Karpas-422 (cell line): ENCODE measurements around the gene CACNA1I. TPM values are rescaled to one million over a fixed set of nuclear protein-coding genes. Genes with fewer than 3 reads are reported as not detected.

Experiments
- DNase-seq: peaks from one replicate; pipeline ENCODE4 v3.0.0-alpha.2; 2015
- H2AFZ ChIP-seq: fragments of 200-600 bp; sonication (generic); 2 replicates; pipeline ENCODE4 v1.6.1; 2014; ENCODE audit warnings: antibody characterized with exemption, low read length, mixed read lengths
- H3K27ac ChIP-seq: fragments of 200-600 bp; sonication (generic); 2 replicates; pipeline ENCODE4 v1.5.1; 2014; ENCODE audit warnings: mild to moderate bottlenecking, low read length, moderate library complexity
- H3K27me3 ChIP-seq: fragments of 200-600 bp; sonication (generic); 2 replicates; pipeline ENCODE4 v1.6.1; 2014; ENCODE audit warnings: low read length, mixed read lengths
- H3K36me3 ChIP-seq: fragments of 200-600 bp; sonication (generic); 2 replicates; pipeline ENCODE4 v1.6.1; 2014; ENCODE audit warnings: low read length, mixed read lengths; ENCODE audit not compliant: insufficient read depth
- H3K4me1 ChIP-seq: fragments of 200-600 bp; sonication (generic); 2 replicates; pipeline ENCODE4 v1.6.1; 2014; ENCODE audit warnings: mild to moderate bottlenecking, low read length, mixed read lengths
- H3K4me2 ChIP-seq: fragments of 200-600 bp; sonication (generic); 2 replicates; pipeline ENCODE4 v1.6.1; 2014; ENCODE audit warnings: low read length, low read depth, mild to moderate bottlenecking; ENCODE audit not compliant: poor library complexity, severe bottlenecking
- H3K4me3 ChIP-seq: fragments of 200-600 bp; sonication (generic); 2 replicates; pipeline ENCODE4 v1.5.1; 2014; ENCODE audit warnings: mild to moderate bottlenecking, antibody characterized with exemption, low read length, mixed read lengths
- H3K79me2 ChIP-seq: fragments of 200-600 bp; sonication (generic); 2 replicates; pipeline ENCODE4 v1.6.1; 2014; ENCODE audit warnings: mild to moderate bottlenecking, low read length, mixed read lengths
- H3K9ac ChIP-seq: fragments of 200-600 bp; sonication (generic); 2 replicates; pipeline ENCODE4 v1.6.0; 2014; ENCODE audit warnings: low read length
- H3K9me2 ChIP-seq: fragments of 200-600 bp; sonication (generic), shearing (Covaris generic); replicated peaks from 2 replicates; pipeline ENCODE4 v1.6.0; 2014; ENCODE audit warnings: mild to moderate bottlenecking, low read length, moderate library complexity; ENCODE audit not compliant: insufficient read depth
- H3K9me3 ChIP-seq: fragments of 300-700, 200-600 bp; sonication (generic); 2 replicates; pipeline ENCODE4 v1.6.1; 2014; ENCODE audit warnings: low read length, mixed read lengths
- H4K20me1 ChIP-seq: fragments of 200-600 bp; sonication (generic); 2 replicates; pipeline ENCODE4 v1.6.1; 2014; ENCODE audit warnings: mild to moderate bottlenecking, antibody characterized with exemption, low read length, low read depth; ENCODE audit not compliant: insufficient read depth
- total RNA-seq: library from RNA; depleted of rRNA; stranded (reverse); fragments of >200 nt; shearing (Covaris generic); gene quantifications from 2 replicates; pipeline ENCODE4 v1.2.3, GENCODE V29; 2014; ENCODE audit warnings: low replicate concordance

Gene CACNA1I
- total RNA-seq, 1 experiment from 2014 or later = not detected

DNA sequence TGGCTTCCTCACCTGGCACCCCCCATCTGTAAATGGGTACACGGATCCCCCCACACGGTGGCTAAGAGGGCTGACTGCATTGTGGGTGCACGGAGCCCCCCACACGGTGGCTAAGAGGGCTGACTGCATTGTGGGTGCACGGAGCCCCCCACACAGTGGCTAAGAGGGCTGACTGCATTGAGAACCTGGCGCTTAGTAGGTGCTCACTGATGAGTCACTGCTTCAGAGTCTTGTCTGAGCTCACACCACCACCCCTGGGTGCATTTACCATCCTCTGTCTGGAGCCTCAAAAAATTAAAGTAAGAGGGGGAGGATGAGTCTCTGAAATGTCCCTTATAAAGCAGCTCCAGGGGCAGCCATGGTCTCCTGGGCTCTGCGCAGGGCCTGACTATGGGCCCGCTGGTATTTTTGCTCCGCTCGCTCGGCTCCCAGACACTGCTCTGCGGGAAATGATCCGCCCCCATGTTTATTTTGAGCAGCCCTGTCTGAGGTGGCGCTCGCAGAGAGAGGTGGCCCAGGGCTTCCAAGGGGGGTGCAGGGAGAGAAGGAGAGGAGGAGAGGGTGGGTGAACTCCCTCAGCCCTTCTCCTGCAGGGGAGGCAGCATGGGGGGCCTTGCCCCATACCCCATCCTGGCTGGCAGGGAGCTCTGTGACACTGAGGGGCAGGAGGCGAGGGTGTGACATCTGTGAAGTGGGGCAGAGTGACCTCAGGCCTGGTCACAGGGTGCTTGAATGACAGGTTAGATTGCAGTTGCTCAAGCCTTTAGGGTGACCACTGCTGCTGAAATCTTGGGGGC, 82.6 kb downstream of the CACNA1I start:
- no peak overlapping the region for H2AFZ ChIP-seq
- H3K4me3 ChIP-seq = no peak overlapping the region
- H3K9me3 ChIP-seq = no peaks in the 10 kb centered on the region
- no peak overlapping the region for H3K4me2 ChIP-seq
- no peak overlapping the region for H3K9ac ChIP-seq
- no peaks in the 10 kb centered on the region for H3K4me1 ChIP-seq
- no peak for DNase-seq
- H3K9me2 ChIP-seq = no peaks in the 10 kb centered on the region
- no peaks in the 10 kb centered on the region for H3K36me3 ChIP-seq
- no peak overlapping the region for H3K27ac ChIP-seq
- H3K27me3 ChIP-seq = no peaks in the 10 kb centered on the region
- H3K79me2 ChIP-seq = no peaks in the 10 kb centered on the region
- no peaks in the 10 kb centered on the region for H4K20me1 ChIP-seq

DNA sequence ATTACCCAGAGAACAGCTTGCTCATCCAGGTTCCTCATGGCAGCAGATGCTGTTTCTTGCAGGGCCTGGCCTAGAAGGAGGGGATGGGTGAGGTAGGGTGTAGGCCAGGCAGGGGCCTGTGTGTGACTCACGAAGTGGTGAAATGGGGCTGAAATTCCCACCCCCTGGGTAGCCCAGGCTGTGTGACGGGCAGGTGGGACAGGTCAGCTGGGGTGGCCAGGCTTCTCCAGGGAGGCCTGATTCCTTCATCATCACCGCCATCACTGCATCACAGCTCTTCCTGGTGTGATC, 83.2 kb downstream of the CACNA1I start:
- Histone ChIP-seq H3K4me2 (no peak overlapping the region), H4K20me1 (no peaks in the 10 kb centered on the region), H3K9me2 (no peaks in the 10 kb centered on the region), H3K9me3 (no peaks in the 10 kb centered on the region), H3K27ac (no peak overlapping the region), H3K9ac (no peak overlapping the region), H3K36me3 (no peaks in the 10 kb centered on the region), H3K27me3 (no peaks in the 10 kb centered on the region), H3K79me2 (no peaks in the 10 kb centered on the region), H2AFZ (no peak overlapping the region), H3K4me1 (no peaks in the 10 kb centered on the region), H3K4me3 (no peak overlapping the region)
- DNase-seq = no peak

DNA sequence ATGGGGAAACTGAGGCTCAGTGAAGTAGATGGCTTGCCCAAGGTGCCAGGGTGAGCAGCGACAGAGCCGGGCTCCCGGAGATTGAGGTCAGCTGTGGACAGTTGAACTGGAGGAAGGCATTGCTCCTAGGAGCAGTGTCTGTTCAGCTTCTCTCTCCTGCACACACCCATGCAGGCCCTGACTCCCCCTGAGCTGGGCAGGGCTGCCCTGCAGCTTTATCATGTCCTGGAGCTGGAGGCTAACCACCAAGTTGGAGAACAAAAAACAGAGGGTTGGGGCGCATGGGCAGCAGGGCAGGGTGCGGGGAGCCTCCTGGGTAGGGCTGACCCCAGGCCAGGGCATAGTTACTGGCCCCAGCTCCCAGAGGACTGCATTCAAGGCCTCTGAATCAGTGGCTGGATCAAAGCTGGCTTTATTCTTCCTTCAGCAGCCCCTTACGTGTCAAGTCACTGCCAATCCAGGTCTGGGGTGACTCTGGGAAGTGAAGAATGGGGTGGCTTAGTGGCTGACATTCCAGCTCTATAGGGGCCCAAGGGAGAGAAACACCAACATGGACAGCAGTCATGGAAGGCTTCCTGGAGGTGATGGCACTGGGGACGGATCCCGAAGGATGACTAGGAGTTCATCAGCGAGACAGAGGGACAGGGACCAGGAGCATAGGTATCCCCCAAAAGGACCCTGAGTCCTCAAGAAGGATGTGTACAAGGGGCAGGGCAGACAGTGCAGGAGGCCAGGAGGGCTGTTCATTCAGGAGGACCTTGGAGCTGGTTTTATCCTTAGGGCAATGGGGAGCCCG, 83.8 kb downstream of the CACNA1I start:
- H3K4me2 ChIP-seq = no peak overlapping the region

DNA sequence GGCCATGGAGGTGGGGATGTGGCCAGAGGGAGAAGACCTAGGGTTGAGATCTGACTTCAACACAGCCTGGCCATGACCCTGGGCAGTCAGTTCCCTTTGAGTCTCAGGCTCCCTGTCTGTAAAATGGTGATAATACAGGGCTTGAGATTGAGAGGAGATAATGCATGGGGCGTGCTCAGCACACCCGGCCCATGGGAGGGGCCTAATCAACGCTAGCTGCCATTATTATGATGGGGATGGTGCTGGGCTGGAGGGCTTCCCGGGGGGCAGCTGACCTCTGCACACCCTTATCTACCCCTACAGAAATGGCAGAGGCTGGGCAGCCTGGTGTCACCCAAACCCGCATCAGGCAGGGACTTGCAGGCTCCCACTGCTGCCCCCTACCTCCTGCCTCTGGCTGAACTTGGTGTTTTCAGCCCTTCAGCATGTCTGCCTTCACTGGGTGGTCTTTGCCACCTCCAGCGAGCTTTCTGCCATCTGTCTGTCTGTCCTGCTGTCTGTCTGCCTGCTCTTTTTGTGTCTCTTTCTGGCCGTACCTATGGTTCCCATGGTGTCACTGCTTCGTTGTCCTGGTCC, 84.5 kb downstream of the CACNA1I start:
- no peaks in the 10 kb centered on the region for H3K4me1 ChIP-seq
- H3K4me2 ChIP-seq = no peak overlapping the region
- no peak overlapping the region for H3K27ac ChIP-seq
- H3K9ac ChIP-seq = no peak overlapping the region
- no peaks in the 10 kb centered on the region for H4K20me1 ChIP-seq
- H3K79me2 ChIP-seq = no peaks in the 10 kb centered on the region
- no peaks in the 10 kb centered on the region for H3K9me2 ChIP-seq
- H3K36me3 ChIP-seq = no peaks in the 10 kb centered on the region
- no peak overlapping the region for H2AFZ ChIP-seq
- H3K4me3 ChIP-seq = no peak overlapping the region
- no peaks in the 10 kb centered on the region for H3K27me3 ChIP-seq
- DNase-seq = peak; percentile 61
- H3K9me3 ChIP-seq = no peaks in the 10 kb centered on the region

More for the DNA sequence above, 83.8 kb downstream of the CACNA1I start:
- H3K9me2 ChIP-seq = no peaks in the 10 kb centered on the region
- no peaks in the 10 kb centered on the region for H3K27me3 ChIP-seq
- H3K36me3 ChIP-seq = no peaks in the 10 kb centered on the region
- H3K4me3 ChIP-seq = no peak overlapping the region
- no peak overlapping the region for H2AFZ ChIP-seq
- no peak overlapping the region for H3K9ac ChIP-seq
- H3K79me2 ChIP-seq = no peaks in the 10 kb centered on the region
- H3K4me1 ChIP-seq = no peaks in the 10 kb centered on the region
- H3K27ac ChIP-seq = no peak overlapping the region
- no peaks in the 10 kb centered on the region for H3K9me3 ChIP-seq
- DNase-seq = no peak
- H4K20me1 ChIP-seq = no peaks in the 10 kb centered on the region

DNA sequence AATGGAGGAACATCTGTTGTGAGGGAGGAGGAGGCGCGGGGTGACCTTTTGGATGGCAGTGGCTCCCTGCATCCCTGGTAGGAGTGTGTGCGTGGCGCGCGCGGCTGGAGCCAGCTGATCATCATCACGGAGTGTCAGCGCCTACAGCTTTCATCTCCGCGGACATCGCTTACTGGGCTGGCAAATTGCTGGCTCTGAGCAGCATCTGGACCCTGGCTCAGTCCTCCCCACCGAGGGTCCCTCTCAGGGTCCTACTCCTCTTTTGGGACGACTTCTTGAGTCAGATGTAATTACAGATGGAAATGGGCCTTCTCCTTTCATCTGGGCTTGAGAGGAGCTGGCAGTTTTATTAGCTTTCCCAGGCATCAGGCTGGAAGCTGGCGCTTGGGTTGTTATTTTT, 85.3 kb downstream of the CACNA1I start:
- Histone ChIP-seq H3K79me2 (no peaks in the 10 kb centered on the region), H3K9me3 (no peaks in the 10 kb centered on the region), H4K20me1 (no peaks in the 10 kb centered on the region), H3K4me2 (no peak overlapping the region), H3K27ac (no peak overlapping the region), H3K9me2 (no peaks in the 10 kb centered on the region), H3K4me1 (no peaks in the 10 kb centered on the region), H3K9ac (no peak overlapping the region), H3K4me3 (no peak overlapping the region), H2AFZ (no peak overlapping the region), H3K36me3 (no peaks in the 10 kb centered on the region), H3K27me3 (no peaks in the 10 kb centered on the region)
- no peak for DNase-seq

DNA sequence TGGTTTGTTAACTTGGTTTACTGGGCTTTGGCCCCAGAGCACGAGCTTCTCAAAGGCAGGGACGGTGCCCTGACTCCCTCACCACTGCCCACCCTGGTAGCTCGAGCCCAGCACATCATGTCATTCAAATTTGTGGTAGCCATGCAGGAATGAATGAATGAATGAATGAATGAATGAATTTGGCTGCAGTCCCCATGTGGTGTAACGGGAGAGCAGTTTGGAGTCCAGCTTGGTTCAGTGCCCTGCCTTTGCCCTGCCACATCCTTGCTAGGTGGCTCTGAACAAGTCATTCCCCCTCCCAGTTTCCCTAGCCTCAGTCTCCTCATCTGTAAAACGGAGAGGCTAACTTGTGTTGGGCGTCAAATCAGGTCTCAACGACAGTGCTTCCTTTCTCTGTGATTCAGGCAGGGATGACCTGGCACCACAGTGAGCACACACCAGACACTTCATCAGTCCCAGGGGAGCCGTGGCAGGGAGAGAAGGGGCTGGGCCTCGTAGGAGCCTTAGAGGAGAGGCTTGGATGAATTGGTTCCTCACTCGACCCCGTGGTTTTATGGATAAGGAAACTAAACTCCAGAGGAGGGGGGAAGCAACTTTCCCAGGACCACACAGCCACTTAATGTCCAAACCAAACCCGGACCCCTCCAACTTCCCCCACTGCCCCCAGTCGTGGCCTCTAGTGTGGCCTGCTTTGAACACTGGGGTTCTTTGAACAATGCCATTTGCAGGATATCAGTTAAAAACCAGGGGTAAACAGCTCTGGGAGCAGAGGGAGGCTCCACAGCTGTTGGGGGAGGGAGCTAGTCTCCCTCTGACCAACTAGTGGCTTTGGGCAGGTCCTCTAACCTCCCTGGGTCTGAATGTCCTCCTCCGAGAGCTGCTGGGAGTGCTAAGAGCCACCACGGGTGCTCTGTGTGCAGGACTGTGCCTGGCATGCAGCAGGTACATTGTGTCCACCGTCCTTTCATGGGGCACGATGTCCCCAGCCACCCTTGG, 86.2 kb downstream of the CACNA1I start:
- Histone ChIP-seq H3K9ac (no peak overlapping the region), H3K4me3 (no peak overlapping the region), H3K79me2 (no peaks in the 10 kb centered on the region), H3K4me2 (no peak overlapping the region), H2AFZ (no peak overlapping the region), H3K9me2 (no peaks in the 10 kb centered on the region), H3K36me3 (no peaks in the 10 kb centered on the region), H3K4me1 (no peaks in the 10 kb centered on the region), H4K20me1 (no peaks in the 10 kb centered on the region), H3K27ac (no peak overlapping the region), H3K9me3 (no peaks in the 10 kb centered on the region), H3K27me3 (no peaks in the 10 kb centered on the region)
- no peak for DNase-seq

DNA sequence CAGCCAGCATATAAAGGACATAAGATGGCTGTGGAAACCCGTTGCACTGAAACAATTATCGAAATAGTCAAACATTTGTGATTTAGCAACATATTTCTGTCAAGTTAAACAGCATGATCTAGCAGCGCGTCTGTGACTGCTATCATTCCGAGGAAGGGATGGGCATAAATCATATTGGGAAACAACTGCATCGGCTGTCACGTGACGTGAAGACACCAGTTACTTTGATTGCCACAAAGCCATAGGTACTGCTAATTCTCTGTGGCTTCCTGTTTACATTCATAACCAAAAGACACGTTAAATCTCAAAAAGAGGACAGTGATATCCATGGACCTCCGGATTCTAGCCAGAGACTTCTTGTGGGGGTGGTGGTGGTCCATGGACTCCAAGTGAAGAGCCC, 87.8 kb downstream of the CACNA1I start:
- Histone ChIP-seq H3K27me3 (no peaks in the 10 kb centered on the region), H3K79me2 (no peaks in the 10 kb centered on the region), H4K20me1 (no peaks in the 10 kb centered on the region), H3K36me3 (no peaks in the 10 kb centered on the region), H3K27ac (no peak overlapping the region), H3K4me3 (no peak overlapping the region), H2AFZ (no peak overlapping the region), H3K9me3 (no peaks in the 10 kb centered on the region), H3K9ac (no peak overlapping the region), H3K9me2 (no peaks in the 10 kb centered on the region), H3K4me1 (no peaks in the 10 kb centered on the region), H3K4me2 (no peak overlapping the region)
- no peak for DNase-seq
